Panc1 (cell line): Measurements from ENCODE around the gene RPUSD1.

Experiments
- TF ChIP-seq, protein P1 (sequence below), 2 experiments: IDR thresholded peaks; 2 replicates each; pipeline ENCODE4 v1.6.1; 2011 to 2012; ENCODE audit warnings: low read depth in 2 of 2, control low read depth in 1 of 2, low read length in 1 of 2, mild to moderate bottlenecking in 1 of 2, moderate library complexity in 1 of 2; ENCODE audit not compliant: insufficient read depth in 1 of 2
- TF ChIP-seq, protein P2 (sequence below): fragments of 450-650 bp; IDR thresholded peaks from 2 replicates; pipeline ENCODE4 v1.5.1; 2017; ENCODE audit warnings: mild to moderate bottlenecking

DNA sequence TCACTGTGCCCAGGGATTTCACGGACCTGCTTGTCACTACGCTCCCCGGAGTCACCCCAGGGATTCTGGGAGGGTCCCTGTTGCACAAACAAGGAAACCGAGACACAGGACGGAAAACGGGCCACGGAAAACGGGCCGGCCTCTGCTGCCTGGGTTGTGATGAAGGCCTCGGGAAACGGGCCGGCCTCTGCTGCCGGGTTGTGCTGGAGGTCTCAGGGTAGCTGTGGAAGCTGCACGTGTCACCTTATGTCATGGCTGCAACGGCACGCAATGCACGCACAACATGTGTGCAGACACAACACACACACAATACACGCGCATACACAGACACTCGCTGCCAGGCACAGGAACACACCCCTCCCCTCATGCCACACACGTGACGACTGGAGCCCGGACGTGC lies 39.3 kb upstream of the RPUSD1 start:
- TF ChIP-seq, protein P1, sequence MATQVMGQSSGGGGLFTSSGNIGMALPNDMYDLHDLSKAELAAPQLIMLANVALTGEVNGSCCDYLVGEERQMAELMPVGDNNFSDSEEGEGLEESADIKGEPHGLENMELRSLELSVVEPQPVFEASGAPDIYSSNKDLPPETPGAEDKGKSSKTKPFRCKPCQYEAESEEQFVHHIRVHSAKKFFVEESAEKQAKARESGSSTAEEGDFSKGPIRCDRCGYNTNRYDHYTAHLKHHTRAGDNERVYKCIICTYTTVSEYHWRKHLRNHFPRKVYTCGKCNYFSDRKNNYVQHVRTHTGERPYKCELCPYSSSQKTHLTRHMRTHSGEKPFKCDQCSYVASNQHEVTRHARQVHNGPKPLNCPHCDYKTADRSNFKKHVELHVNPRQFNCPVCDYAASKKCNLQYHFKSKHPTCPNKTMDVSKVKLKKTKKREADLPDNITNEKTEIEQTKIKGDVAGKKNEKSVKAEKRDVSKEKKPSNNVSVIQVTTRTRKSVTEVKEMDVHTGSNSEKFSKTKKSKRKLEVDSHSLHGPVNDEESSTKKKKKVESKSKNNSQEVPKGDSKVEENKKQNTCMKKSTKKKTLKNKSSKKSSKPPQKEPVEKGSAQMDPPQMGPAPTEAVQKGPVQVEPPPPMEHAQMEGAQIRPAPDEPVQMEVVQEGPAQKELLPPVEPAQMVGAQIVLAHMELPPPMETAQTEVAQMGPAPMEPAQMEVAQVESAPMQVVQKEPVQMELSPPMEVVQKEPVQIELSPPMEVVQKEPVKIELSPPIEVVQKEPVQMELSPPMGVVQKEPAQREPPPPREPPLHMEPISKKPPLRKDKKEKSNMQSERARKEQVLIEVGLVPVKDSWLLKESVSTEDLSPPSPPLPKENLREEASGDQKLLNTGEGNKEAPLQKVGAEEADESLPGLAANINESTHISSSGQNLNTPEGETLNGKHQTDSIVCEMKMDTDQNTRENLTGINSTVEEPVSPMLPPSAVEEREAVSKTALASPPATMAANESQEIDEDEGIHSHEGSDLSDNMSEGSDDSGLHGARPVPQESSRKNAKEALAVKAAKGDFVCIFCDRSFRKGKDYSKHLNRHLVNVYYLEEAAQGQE (IDR thresholded peaks at IDR 0.05; ENCODE audit: insufficient read depth in 1 of 2, low read depth in 2 of 2, low read length in 1 of 2): no peak
- TF ChIP-seq, protein P2, sequence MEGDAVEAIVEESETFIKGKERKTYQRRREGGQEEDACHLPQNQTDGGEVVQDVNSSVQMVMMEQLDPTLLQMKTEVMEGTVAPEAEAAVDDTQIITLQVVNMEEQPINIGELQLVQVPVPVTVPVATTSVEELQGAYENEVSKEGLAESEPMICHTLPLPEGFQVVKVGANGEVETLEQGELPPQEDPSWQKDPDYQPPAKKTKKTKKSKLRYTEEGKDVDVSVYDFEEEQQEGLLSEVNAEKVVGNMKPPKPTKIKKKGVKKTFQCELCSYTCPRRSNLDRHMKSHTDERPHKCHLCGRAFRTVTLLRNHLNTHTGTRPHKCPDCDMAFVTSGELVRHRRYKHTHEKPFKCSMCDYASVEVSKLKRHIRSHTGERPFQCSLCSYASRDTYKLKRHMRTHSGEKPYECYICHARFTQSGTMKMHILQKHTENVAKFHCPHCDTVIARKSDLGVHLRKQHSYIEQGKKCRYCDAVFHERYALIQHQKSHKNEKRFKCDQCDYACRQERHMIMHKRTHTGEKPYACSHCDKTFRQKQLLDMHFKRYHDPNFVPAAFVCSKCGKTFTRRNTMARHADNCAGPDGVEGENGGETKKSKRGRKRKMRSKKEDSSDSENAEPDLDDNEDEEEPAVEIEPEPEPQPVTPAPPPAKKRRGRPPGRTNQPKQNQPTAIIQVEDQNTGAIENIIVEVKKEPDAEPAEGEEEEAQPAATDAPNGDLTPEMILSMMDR: no peak
